KOPT-K1 (cell line): ENCODE results near the gene SMIM29.
"Not testable (repeated sequence)": the region's sequence is repeated elsewhere in the genome, so short reads cannot be mapped to it uniquely, and the experiment has no call there.

Experiments used
- H3K27ac ChIP-seq: fragments of 200-600 bp; sonication (generic); 2 replicates; pipeline ENCODE4 v1.5.1; 2016; ENCODE audit warnings: antibody characterized with exemption, mild to moderate bottlenecking, low read depth, low read length; ENCODE audit not compliant: poor library complexity, severe bottlenecking
- H3K36me3 ChIP-seq: fragments of 200-600 bp; sonication (generic); 2 replicates; pipeline ENCODE4 v1.5.1; 2017; ENCODE audit warnings: antibody characterized with exemption, mild to moderate bottlenecking, low read length, moderate library complexity; ENCODE audit not compliant: insufficient read depth
- H3K9me3 ChIP-seq: fragments of 200-600 bp; sonication (generic); 2 replicates; pipeline ENCODE4 v1.5.1; 2017; ENCODE audit warnings: antibody characterized with exemption, low read length, mild to moderate bottlenecking; ENCODE audit not compliant: insufficient read depth, poor library complexity, severe bottlenecking

SMIM29 gene

GRCh38 chr6:34247481-34248197, 1.2 kb downstream of the SMIM29 start:
- H3K9me3 ChIP-seq: no peaks in the 10 kb centered on the region
- H3K27ac ChIP-seq: peak overlapping the region; percentile 76
- H3K36me3 ChIP-seq: peaks cover 45% of the 10 kb centered on the region

- Histone ChIP-seq H3K9me3 (no peaks in the 10 kb centered on the region), H3K36me3 (peaks cover 53% of the 10 kb centered on the region), H3K27ac (no peak overlapping the region)
Observed at GRCh38 chr6:34246563-34247391, 2.0 kb downstream of the SMIM29 start.

GRCh38 chr6:34246249-34246562, 2.6 kb downstream of the SMIM29 start:
- no peak overlapping the region for H3K27ac ChIP-seq
- H3K9me3 ChIP-seq: no peaks in the 10 kb centered on the region
- peaks cover 59% of the 10 kb centered on the region for H3K36me3 ChIP-seq

GRCh38 chr6:34245761-34246140, 3.1 kb downstream of the SMIM29 start:
- not testable (repeated sequence) for H3K27ac ChIP-seq, H3K9me3 ChIP-seq
- H3K36me3 ChIP-seq: peaks cover 64% of the 10 kb centered on the region

GRCh38 chr6:34245032-34245760, 3.6 kb downstream of the SMIM29 start:
- H3K27ac ChIP-seq, H3K9me3 ChIP-seq: not testable (repeated sequence)
- H3K36me3 ChIP-seq: peaks cover 69% of the 10 kb centered on the region

GRCh38 chr6:34243901-34244884, 4.6 kb downstream of the SMIM29 start:
- Histone ChIP-seq H3K27ac (no peak overlapping the region), H3K9me3 (no peaks in the 10 kb centered on the region), H3K36me3 (peaks cover 79% of the 10 kb centered on the region)

GRCh38 chr6:34243131-34243771, 5.6 kb downstream of the SMIM29 start:
- Histone ChIP-seq H3K9me3 (no peaks in the 10 kb centered on the region), H3K36me3 (peaks cover 79% of the 10 kb centered on the region), H3K27ac (no peak overlapping the region)

GRCh38 chr6:34242252-34243130, 6.3 kb downstream of the SMIM29 start:
- no peaks in the 10 kb centered on the region for H3K9me3 ChIP-seq
- no peak overlapping the region for H3K27ac ChIP-seq
- H3K36me3 ChIP-seq: peaks cover 79% of the 10 kb centered on the region

- Histone ChIP-seq H3K9me3 (no peaks in the 10 kb centered on the region), H3K27ac (no peak overlapping the region), H3K36me3 (peaks cover 74% of the 10 kb centered on the region)
Observed at GRCh38 chr6:34241351-34242215, 7.2 kb downstream of the SMIM29 start.

GRCh38 chr6:34240329-34241248, 8.2 kb downstream of the SMIM29 start:
- Histone ChIP-seq H3K27ac (no peak overlapping the region), H3K36me3 (peaks cover 64% of the 10 kb centered on the region), H3K9me3 (no peaks in the 10 kb centered on the region)

- Histone ChIP-seq H3K9me3 (no peaks in the 10 kb centered on the region), H3K36me3 (peaks cover 57% of the 10 kb centered on the region), H3K27ac (no peak overlapping the region)
Observed at GRCh38 chr6:34239893-34240292, 8.9 kb downstream of the SMIM29 start.

GRCh38 chr6:34239500-34239825, 9.3 kb downstream of the SMIM29 start:
- Histone ChIP-seq H3K36me3 (peaks cover 52% of the 10 kb centered on the region), H3K9me3 (no peaks in the 10 kb centered on the region), H3K27ac (no peak overlapping the region)
